IMR-90 (cell line): ENCODE measurements around the gene LAMA5. TPM values are rescaled to one million over a fixed set of nuclear protein-coding genes. Genes with fewer than 3 reads are reported as not detected.
A peak's percentile ranks its signal among the peaks of the same experiment; 100 is the strongest.

Source experiments
- ATAC-seq: fragments of 200-7000 bp; cut with Tn5 transposase; 2 replicates; pipeline ENCODE4 v1.9.1; 2020; ENCODE audit warnings: low read depth, mild to moderate bottlenecking, moderate library complexity
- BruUV-seq: library from RNA; stranded (reverse); fragments of 400-500 nt; replicated peaks from 2 replicates; lab custom pipeline; 2021; lab: Mats Ljungman, UMichigan
- CTCF ChIA-PET: fragments of 300-600 bp; formaldehyde crosslinking; extraction: SDS; loops from one replicate; lab custom pipeline; 2021; ENCODE audit warnings: antibody characterized with exemption; lab: Yijun Ruan, JAX
- POLR2A ChIA-PET: fragments of 300-600 bp; sonication (Branson Sonifier 250); formaldehyde crosslinking; loops from one replicate; lab custom pipeline; 2022; ENCODE audit warnings: antibody characterized with exemption; ENCODE audit not compliant: unreplicated experiment; lab: Charles Lee
- DNase-seq: peaks from one replicate; pipeline ENCODE4 v3.0.0; 2013
- H2AFZ ChIP-seq: replicated peaks from 2 replicates; pipeline ENCODE3; 2013; ENCODE audit warnings: low read length, mild to moderate bottlenecking; ENCODE audit not compliant: poor library complexity
- H2AK5ac ChIP-seq: 2 replicates; pipeline ENCODE4 v1.6.1; 2013; ENCODE audit warnings: low read depth, low read length, inconsistent platforms
- H2AK9ac ChIP-seq: replicated peaks from 2 replicates; pipeline ENCODE3; 2013; ENCODE audit warnings: mild to moderate bottlenecking, low read depth, low read length, moderate library complexity; ENCODE audit not compliant: poor library complexity
- H2BK120ac ChIP-seq: 2 replicates; pipeline ENCODE4 v1.6.1; 2013; ENCODE audit warnings: low read depth, low read length, inconsistent platforms
- H2BK15ac ChIP-seq: 3 replicates; pipeline ENCODE4 v1.6.1; 2013; ENCODE audit warnings: low read depth, low read length, inconsistent platforms
- H2BK20ac ChIP-seq: 2 replicates; pipeline ENCODE4 v1.6.1; 2013; ENCODE audit warnings: low read depth, mild to moderate bottlenecking, inconsistent platforms, low read length, moderate library complexity
- H2BK5ac ChIP-seq: 2 replicates; pipeline ENCODE4 v1.6.1; 2013; ENCODE audit warnings: mild to moderate bottlenecking, low read depth, low read length, inconsistent platforms; ENCODE audit not compliant: poor library complexity, severe bottlenecking
- H3K14ac ChIP-seq: replicated peaks from 2 replicates; pipeline ENCODE4 v1.6.1; 2013; ENCODE audit warnings: low read depth, low read length, inconsistent platforms
- H3K18ac ChIP-seq: 2 replicates; pipeline ENCODE4 v1.6.1; 2013; ENCODE audit warnings: low read depth, low read length, control low read depth
- H3K23ac ChIP-seq: 2 replicates; pipeline ENCODE4 v1.6.1; 2013; ENCODE audit warnings: low read depth, low read length, inconsistent platforms
- H3K27ac ChIP-seq: 2 replicates; pipeline ENCODE4 v1.5.1; 2013; ENCODE audit warnings: mild to moderate bottlenecking, control low read depth, low read length; ENCODE audit not compliant: insufficient read depth
- H3K27me3 ChIP-seq: 2 replicates; pipeline ENCODE4 v1.6.1; 2013; ENCODE audit warnings: low read length; ENCODE audit not compliant: control insufficient read depth, insufficient read depth
- H3K36me3 ChIP-seq: 2 replicates; pipeline ENCODE4 v1.6.1; 2013; ENCODE audit warnings: low read length, mixed read lengths; ENCODE audit not compliant: control insufficient read depth, insufficient read depth
- H3K4ac ChIP-seq: 2 replicates; pipeline ENCODE4 v1.6.1; 2013; ENCODE audit warnings: low read depth, low read length, inconsistent platforms
- H3K4me1 ChIP-seq: 2 replicates; pipeline ENCODE4 v1.6.1; 2013; ENCODE audit warnings: low read length, mixed read lengths; ENCODE audit not compliant: control insufficient read depth, insufficient read depth
- H3K4me2 ChIP-seq: 2 replicates; pipeline ENCODE4 v1.6.1; 2013; ENCODE audit warnings: low read depth, mild to moderate bottlenecking, control low read depth, low read length, moderate library complexity
- H3K4me3 ChIP-seq: 2 replicates; pipeline ENCODE4 v1.5.1; 2013; ENCODE audit warnings: low read depth, mild to moderate bottlenecking, control low read depth, low read length, moderate library complexity; ENCODE audit not compliant: insufficient read depth
- H3K56ac ChIP-seq: 2 replicates; pipeline ENCODE4 v1.6.1; 2013; ENCODE audit warnings: low read length, inconsistent platforms; ENCODE audit not compliant: insufficient read depth; ENCODE audit errors: extremely low read depth
- H3K79me1 ChIP-seq, 2 experiments: 2 replicates each; pipeline ENCODE4 v1.6.1; 2013; ENCODE audit warnings: low read length in 2 of 2, inconsistent platforms in 1 of 2, low read depth in 1 of 2
- H3K9ac ChIP-seq: 2 replicates; pipeline ENCODE4 v1.6.1; 2013; ENCODE audit warnings: low read depth, low read length, control low read depth
- H3K9me1 ChIP-seq: 2 replicates; pipeline ENCODE4 v1.6.1; 2013; ENCODE audit warnings: low read length, inconsistent platforms; ENCODE audit not compliant: insufficient read depth
- H3K9me3 ChIP-seq: 2 replicates; pipeline ENCODE4 v1.6.1; 2013; ENCODE audit warnings: low read length; ENCODE audit not compliant: control insufficient read depth, insufficient read depth
- H4K20me1 ChIP-seq: 2 replicates; pipeline ENCODE4 v1.6.1; 2013; ENCODE audit warnings: low read length, inconsistent platforms; ENCODE audit not compliant: insufficient read depth
- H4K5ac ChIP-seq: 2 replicates; pipeline ENCODE4 v1.6.1; 2013; ENCODE audit warnings: mild to moderate bottlenecking, low read depth, low read length, control low read depth
- H4K8ac ChIP-seq, 2 experiments: 2 replicates each; pipeline ENCODE4 v1.6.1; 2013; ENCODE audit warnings: low read depth in 2 of 2, low read length in 2 of 2, control low read depth in 1 of 2, inconsistent platforms in 1 of 2
- H4K91ac ChIP-seq: 2 replicates; pipeline ENCODE4 v1.6.1; 2013; ENCODE audit warnings: low read depth, low read length, inconsistent platforms; ENCODE audit not compliant: insufficient read depth
- BHLHE40 ChIP-seq: fragments of 150-350 bp; IDR thresholded peaks from 2 replicates; pipeline ENCODE4 v1.6.1; 2016; ENCODE audit warnings: mild to moderate bottlenecking, low read depth, low read length
- CEBPB ChIP-seq: IDR thresholded peaks from 2 replicates; pipeline ENCODE4 v1.6.1; 2012; ENCODE audit warnings: low read depth, low read length, improper control_type of control experiment
- FOS ChIP-seq: fragments of 150-350 bp; IDR thresholded peaks from 2 replicates; pipeline ENCODE4 v1.6.1; 2016; ENCODE audit warnings: low read depth, low read length
- MAFK ChIP-seq: IDR thresholded peaks from 2 replicates; pipeline ENCODE4 v1.6.1; 2012; ENCODE audit warnings: low read depth, low read length, improper control_type of control experiment
- MXI1 ChIP-seq: IDR thresholded peaks from 2 replicates; pipeline ENCODE4 v1.6.1; 2012; ENCODE audit warnings: low read depth, mild to moderate bottlenecking, low read length, moderate library complexity, borderline replicate concordance
- POLR2A ChIP-seq: IDR thresholded peaks from 2 replicates; pipeline ENCODE4 v1.6.1; 2012; ENCODE audit warnings: mild to moderate bottlenecking, low read depth, low read length
- RAD21 ChIP-seq: IDR thresholded peaks from 2 replicates; pipeline ENCODE4 v1.6.1; 2012; ENCODE audit warnings: low read length, improper control_type of control experiment
- SMC3 ChIP-seq: fragments of 150-350 bp; IDR thresholded peaks from 2 replicates; pipeline ENCODE4 v1.6.1; 2016; ENCODE audit warnings: low read depth, mild to moderate bottlenecking, antibody characterized with exemption, low read length, moderate library complexity
- USF2 ChIP-seq: fragments of 150-350 bp; IDR thresholded peaks from 2 replicates; pipeline ENCODE4 v1.6.1; 2017; ENCODE audit warnings: mild to moderate bottlenecking, antibody characterized with exemption, low read length, low read depth
- WGBS, 2 experiments: methylation state at CpG; one replicate each; pipeline versions ENCODE4 v1.1.5 to v1.1.7; 2013; ENCODE audit warnings: missing lambda C conversion rate in 2 of 2; ENCODE audit not compliant: insufficient read length in 1 of 2; ENCODE audit errors: extremely low coverage in 2 of 2; 5-methylcytosine and 5-hydroxymethylcytosine counted together
- dilution Hi-C: fragments of 300-500 bp; cut with HindIII; formaldehyde crosslinking; loops from one replicate; pipeline ENCODE4 v1.14.3; 2018; ENCODE audit warnings: low sequenced_read_pairs; ENCODE audit not compliant: unreplicated experiment
- in situ Hi-C: fragments of 300-500 bp; cut with MboI; formaldehyde crosslinking; loops from 3 replicates; pipeline ENCODE4 v1.14.3; 2019; ENCODE audit warnings: low sequenced_read_pairs, inconsistent platforms, mixed read lengths
- intact Hi-C: fragments of 100-400 bp; cut with micrococcal nuclease; formaldehyde crosslinking; loops from 2 replicates; pipeline ENCODE4 v1.10.0; 2022
- polyA plus RNA-seq, 3 experiments: library from polyadenylated mRNA; depleted of rRNA; stranded (reverse); fragments of >200 nt; gene quantifications; 2 replicates each; pipeline ENCODE4 v1.2.3, GENCODE V29; 2012; ENCODE audit warnings: low replicate concordance in 1 of 3
- total RNA-seq: library from RNA; depleted of rRNA; stranded (reverse); fragments of >200 nt; gene quantifications from 2 replicates; pipeline ENCODE4 v1.2.3, GENCODE V29; 2012
- TF ChIP-seq, protein P1 (sequence below): conservative IDR thresholded peaks from 2 replicates; pipeline ENCODE4 v1.5.1; 2012; ENCODE audit warnings: mild to moderate bottlenecking, low read depth, low read length, improper control_type of control experiment

Gene LAMA5
- total and polyA plus RNA-seq, 2 of the 4 experiments (the other 2 are of a cell fraction) = 0.90 to 7.3 TPM

GRCh38 chr20:62330576-62331317 lies 36.4 kb downstream of the LAMA5 start:
- Histone ChIP-seq H3K56ac (no peak overlapping the region), H4K91ac (no peak overlapping the region), H4K20me1 (no peaks in the 10 kb centered on the region; the same call in 1 of the 2 replicates), H2BK5ac (no peak overlapping the region), H3K18ac (no peak overlapping the region), H4K8ac (no peak overlapping the region), H3K4me1 (no peaks in the 10 kb centered on the region), H2BK120ac (no peak overlapping the region), H3K9me3 (no peaks in the 10 kb centered on the region), H3K4me3 (no peak overlapping the region), H3K9ac (no peak overlapping the region), H4K5ac (no peak overlapping the region), H3K27me3 (no peaks in the 10 kb centered on the region), H3K9me1 (no peaks in the 10 kb centered on the region), H3K36me3 (peaks cover 45% of the 10 kb centered on the region), H2BK20ac (no peak overlapping the region), H3K14ac (no peak overlapping the region), H3K4ac (no peak overlapping the region), H2AK9ac (peak overlapping the region; percentile 61), H3K23ac (no peak overlapping the region), H2AFZ (no peak overlapping the region), H3K27ac (no peak overlapping the region), H2AK5ac (no peak overlapping the region), H3K79me1 (no peaks in the 10 kb centered on the region), H2BK15ac (no peak overlapping the region), H3K4me2 (no peak overlapping the region)
- dilution Hi-C loops (no loop called here), intact Hi-C loops (no loop called here), in situ Hi-C loops (no loop called here)
- POLR2A ChIA-PET = no interaction called here
- 96% methylated on average over 10 of the region's 46 CpGs; no CpG with 5 or more reads in 1 of the 2 experiments for WGBS, 2 experiments
- CTCF ChIA-PET = no interaction called here
- TF ChIP-seq, protein P1, sequence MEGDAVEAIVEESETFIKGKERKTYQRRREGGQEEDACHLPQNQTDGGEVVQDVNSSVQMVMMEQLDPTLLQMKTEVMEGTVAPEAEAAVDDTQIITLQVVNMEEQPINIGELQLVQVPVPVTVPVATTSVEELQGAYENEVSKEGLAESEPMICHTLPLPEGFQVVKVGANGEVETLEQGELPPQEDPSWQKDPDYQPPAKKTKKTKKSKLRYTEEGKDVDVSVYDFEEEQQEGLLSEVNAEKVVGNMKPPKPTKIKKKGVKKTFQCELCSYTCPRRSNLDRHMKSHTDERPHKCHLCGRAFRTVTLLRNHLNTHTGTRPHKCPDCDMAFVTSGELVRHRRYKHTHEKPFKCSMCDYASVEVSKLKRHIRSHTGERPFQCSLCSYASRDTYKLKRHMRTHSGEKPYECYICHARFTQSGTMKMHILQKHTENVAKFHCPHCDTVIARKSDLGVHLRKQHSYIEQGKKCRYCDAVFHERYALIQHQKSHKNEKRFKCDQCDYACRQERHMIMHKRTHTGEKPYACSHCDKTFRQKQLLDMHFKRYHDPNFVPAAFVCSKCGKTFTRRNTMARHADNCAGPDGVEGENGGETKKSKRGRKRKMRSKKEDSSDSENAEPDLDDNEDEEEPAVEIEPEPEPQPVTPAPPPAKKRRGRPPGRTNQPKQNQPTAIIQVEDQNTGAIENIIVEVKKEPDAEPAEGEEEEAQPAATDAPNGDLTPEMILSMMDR = no peak
- TF ChIP-seq FOS = no peak
- TF ChIP-seq USF2 = no peak
- TF ChIP-seq MAFK = no peak
- no peak for TF ChIP-seq SMC3
- TF ChIP-seq RAD21 = no peak
- no peak for TF ChIP-seq MXI1
- TF ChIP-seq CEBPB = no peak
- TF ChIP-seq BHLHE40 = no peak
- TF ChIP-seq POLR2A = no peak
- ATAC-seq (no peak), DNase-seq (no peak)
- BruUV-seq = no TSS peak
